Upper lobe of left lung (tissue), 4 donors: Measurements from ENCODE around the gene VEZT.

Source experiments
- EP300 ChIP-seq, 4 donors: sonication (generic); formaldehyde crosslinking; IDR thresholded peaks; one replicate each; pipeline ENCODE4 v1.5.1; 2017; ENCODE audit warnings: antibody characterized with exemption in 4 of 4, control low read depth in 2 of 4
- POLR2A ChIP-seq, 4 donors: fragments of 450-650 bp; IDR thresholded peaks; one replicate each; pipeline ENCODE4 v1.5.1; 2016 to 2017; ENCODE audit warnings: antibody characterized with exemption in 4 of 4, mild to moderate bottlenecking in 2 of 4
- POLR2AphosphoS5 ChIP-seq, 2 donors: sonication (generic); formaldehyde crosslinking; IDR thresholded peaks; one replicate each; pipeline ENCODE4 v1.5.1; 2017; ENCODE audit warnings: antibody characterized with exemption in 2 of 2
- TF ChIP-seq, protein P1 (sequence below), 6 experiments: fragments of 450-650 bp in 4 of 6; fragments of 200-600 bp in 2 of 6; sonication (generic) in 2 of 6; IDR thresholded peaks; one replicate each; pipeline ENCODE4 v1.5.1; 2016 to 2019; ENCODE audit warnings: antibody characterized with exemption in 6 of 6

DNA sequence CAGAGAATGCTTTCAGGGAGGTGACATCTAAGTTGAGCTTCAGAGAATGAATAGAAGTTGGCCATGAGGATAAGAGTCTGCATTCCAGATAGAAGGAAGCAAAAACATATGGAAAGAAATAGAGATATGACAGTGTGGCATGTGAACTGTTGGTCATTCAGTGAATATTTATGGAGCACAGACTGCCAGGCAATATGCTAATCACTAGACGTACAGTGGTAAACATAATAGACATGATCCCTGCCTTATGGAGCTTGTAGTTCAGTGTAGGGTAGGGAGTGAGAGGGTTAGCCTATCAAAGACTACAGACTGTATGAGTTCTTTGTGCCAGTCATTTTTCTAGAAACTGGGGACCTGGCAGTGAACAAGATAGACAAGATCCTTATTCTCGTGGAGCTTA, 53.9 kb downstream of the VEZT start:
- TF ChIP-seq, protein P1, sequence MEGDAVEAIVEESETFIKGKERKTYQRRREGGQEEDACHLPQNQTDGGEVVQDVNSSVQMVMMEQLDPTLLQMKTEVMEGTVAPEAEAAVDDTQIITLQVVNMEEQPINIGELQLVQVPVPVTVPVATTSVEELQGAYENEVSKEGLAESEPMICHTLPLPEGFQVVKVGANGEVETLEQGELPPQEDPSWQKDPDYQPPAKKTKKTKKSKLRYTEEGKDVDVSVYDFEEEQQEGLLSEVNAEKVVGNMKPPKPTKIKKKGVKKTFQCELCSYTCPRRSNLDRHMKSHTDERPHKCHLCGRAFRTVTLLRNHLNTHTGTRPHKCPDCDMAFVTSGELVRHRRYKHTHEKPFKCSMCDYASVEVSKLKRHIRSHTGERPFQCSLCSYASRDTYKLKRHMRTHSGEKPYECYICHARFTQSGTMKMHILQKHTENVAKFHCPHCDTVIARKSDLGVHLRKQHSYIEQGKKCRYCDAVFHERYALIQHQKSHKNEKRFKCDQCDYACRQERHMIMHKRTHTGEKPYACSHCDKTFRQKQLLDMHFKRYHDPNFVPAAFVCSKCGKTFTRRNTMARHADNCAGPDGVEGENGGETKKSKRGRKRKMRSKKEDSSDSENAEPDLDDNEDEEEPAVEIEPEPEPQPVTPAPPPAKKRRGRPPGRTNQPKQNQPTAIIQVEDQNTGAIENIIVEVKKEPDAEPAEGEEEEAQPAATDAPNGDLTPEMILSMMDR (IDR thresholded peaks at IDR 0.05), result no peak
- TF ChIP-seq POLR2A (IDR thresholded peaks at IDR 0.05) (no peak), POLR2AphosphoS5 (IDR thresholded peaks at IDR 0.05) (no peak), EP300 (IDR thresholded peaks at IDR 0.05) (no peak)
